ENCODE measurements around the gene CCL5.
"Not testable (repeated sequence)": the region's sequence is repeated elsewhere in the genome, so short reads cannot be mapped to it uniquely, and the experiment has no call there.

Gene CCL5

GRCh38 chr17:35898283-35899070 is 18.3 kb upstream of the CCL5 start:
- DNase-seq: peak; percentile 68

DNA sequence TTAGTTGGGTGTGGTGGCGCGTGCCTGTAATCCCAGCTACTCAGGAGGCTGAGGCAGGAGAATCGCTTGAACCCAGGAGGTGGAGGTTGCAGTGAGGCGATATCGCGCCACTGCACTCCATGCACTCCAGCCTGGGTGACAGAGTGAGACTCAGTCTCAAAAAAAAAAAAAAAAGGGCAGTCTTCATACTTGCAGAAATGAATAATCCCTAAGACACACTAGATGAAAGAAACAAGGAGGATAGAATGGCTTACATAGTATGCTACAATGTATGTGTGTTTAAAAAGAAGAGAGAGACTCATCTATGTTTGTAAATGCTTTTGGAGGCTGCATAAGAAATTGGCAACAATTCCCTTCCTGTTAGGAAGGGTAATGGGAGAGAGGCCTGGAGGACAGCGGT is 17.6 kb upstream of the CCL5 start:
- not testable (repeated sequence) for DNase-seq

- DNase-seq: no peak
Measured at GRCh38 chr17:35895636-35896587, 15.8 kb upstream of the CCL5 start.

DNA sequence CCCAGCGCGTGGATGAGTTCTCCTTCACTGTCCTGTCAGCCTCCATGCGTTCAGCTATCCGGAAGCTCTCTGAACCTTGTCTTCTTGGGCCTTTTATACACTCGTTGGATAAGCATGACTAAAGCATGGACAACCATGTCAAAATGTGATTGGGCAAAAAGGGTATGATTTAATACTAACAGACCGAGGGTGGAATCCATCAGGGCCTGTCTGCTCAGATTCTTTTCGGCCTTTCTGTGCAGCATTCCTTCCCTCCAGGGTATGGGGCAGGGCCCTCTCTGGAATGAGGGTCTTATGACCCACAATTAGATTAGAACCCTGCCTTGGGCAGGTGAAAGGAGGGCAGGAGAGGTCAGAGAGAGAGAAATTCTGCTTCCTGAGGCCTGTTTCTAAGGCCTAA is 14.0 kb upstream of the CCL5 start:
- DNase-seq: no peak

GRCh38 chr17:35893751-35894150 is 13.6 kb upstream of the CCL5 start:
- no peak for DNase-seq

- no peak for DNase-seq
Measured at GRCh38 chr17:35892091-35893035, 12.2 kb upstream of the CCL5 start.

GRCh38 chr17:35891269-35891668 is 11.1 kb upstream of the CCL5 start:
- DNase-seq: no peak

- peak; percentile 55 for DNase-seq
Measured at GRCh38 chr17:35890774-35891155, 10.6 kb upstream of the CCL5 start.

DNA sequence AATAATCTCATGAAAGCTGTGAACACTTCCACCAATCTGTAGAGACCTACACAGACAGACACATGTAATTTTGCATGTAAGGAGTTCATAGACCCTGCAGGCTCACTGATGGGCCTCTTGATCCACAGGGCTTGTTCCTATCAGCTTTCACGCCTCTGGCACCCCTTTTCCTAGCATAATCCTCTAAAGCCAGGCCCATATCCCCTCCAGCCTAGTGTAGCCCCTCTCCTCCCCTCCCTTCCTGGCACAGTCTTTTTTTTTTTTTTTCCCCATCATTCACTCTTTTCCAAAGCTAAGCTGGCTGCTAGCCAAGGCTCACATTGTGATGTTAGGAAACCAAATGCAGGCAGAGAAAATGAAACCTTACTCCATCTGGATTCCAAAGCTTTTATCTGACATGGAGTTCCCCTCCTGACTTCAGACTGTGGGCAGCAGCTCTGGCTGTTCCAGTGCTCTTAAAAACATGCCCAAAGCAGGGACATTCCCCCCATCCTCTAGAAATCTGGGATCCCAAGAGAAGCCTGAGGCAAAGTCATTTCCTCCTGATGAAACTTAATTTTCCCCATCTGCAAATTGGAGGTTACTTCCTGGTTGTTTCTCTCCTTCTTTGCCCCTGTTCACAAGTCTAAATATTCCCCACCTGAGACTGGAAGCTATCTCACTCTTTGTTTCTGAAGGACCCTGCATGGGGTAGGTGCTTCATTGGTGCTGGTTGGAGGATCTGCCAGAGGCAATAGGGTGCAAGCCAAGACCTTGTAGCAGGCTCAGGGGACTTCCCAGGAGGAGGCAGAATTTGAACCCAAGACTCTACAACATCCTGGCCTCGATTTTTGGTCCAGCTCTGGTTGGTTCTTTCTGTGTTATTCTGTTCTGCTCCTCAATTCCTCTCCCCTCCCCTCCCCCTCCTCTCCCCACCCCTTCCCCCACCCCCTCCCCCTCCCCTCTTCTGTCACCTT is 9.9 kb upstream of the CCL5 start:
- peak; percentile 83 for DNase-seq

- no peak for DNase-seq
Measured at GRCh38 chr17:35889241-35889640, 9.1 kb upstream of the CCL5 start.

- DNase-seq: no peak
Measured at GRCh38 chr17:35878361-35878760, 1.8 kb downstream of the CCL5 start.

GRCh38 chr17:35877345-35878029 is 2.7 kb downstream of the CCL5 start:
- no peak for DNase-seq

DNA sequence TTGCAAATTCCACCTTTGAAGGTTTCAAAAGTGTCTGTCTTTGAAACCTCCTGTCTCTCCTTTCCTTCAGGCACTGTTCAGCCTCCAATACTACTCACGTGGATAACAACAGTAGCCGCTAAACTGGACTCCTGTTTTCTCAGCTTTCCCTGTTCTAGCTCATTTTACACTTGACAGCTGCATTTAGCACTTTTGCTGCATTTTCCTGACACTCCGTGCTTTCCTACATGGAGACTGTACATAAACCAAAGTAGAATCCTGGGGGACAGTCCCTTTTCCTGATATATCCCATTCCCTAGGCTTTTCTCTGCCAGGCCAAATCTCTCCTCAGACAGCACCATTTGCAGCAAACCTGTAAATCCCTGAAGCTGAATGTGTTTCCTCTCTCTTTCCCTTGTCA is 3.6 kb downstream of the CCL5 start:
- no peak for DNase-seq

DNA sequence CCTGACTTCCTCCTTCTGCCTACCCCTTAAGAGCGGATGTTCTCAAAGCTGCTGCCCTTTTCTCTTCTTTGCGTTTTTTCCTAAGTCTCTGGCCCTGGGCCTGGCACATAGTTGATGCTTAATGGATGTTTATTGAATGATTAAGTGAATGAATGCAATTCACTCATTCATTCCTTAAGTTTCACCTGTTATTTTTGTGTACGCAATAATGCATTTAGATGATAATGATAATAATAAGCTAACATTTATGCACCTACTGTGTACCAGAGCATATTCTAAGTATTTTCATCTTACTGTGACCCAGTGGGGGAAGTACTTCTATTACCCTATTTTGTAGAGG is 4.4 kb downstream of the CCL5 start:
- DNase-seq: no peak

DNA sequence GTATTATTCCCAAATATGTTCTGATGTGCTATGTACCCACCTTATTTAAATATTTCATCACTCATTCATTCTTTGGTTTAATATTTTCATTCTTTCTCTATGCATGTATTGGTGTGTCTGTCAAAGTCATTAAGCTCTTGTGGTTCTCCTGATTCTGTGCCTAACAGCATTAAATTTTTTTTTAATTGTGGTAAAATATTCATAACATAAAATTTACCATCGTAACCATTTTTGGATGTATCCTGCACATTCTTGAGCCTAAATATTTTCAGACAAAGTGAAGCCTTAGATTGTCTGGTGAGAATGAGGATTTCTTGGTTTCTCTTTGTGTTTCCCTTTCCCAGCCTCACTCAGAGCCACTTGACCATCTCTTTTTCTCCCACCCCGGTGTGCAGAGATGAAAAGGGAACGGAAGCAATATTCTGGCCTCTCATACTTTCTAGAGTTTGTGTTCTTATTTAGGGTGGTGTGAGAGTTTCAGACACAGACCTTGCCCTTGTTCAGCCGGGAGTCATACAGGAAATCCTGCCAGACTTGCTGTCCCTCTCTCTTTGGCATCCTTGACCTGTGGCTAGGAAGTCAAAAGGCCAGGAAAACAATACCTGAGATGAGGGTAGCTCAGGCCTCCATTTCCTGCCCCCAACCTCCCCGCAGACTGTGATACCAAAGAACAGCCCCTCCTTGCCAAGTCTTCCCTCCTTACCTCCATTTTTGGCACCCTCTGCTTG is 4.9 kb downstream of the CCL5 start:
- DNase-seq: no peak

DNA sequence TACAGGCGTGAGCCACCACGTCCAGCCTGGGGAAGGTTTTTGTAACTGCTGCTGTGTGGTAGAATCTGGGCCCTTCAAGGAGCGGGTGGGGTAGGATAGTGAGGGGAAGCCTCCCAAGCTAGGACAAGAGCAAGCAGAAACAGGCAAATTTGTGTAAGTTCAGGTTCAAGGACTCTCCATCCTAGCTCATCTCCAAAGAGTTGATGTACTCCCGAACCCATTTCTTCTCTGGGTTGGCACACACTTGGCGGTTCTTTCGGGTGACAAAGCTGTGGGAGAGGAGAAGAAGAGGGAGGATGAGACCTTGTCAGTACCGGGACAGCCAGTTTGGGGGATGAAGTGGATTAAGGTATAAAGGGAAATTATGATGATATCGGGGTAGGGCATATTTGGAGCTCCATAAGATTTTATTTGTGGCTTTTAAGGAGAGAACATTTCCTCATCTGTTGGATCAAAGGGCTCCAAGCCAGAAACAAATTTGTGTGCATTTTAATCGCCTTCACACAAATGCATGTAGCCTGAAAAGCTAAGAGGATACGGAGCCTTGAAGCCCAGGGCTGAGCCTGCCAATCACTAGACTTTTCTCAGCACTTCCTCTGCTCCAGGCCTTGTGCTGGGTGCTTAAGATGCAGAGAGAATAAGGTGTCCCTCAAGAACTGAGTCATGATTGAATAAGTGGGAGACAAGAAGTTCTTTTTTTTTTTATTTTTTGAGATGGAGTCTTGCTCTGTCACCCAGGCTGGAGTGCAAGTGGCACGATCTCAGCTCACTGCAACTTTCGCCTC is 7.8 kb downstream of the CCL5 start:
- DNase-seq: no peak

DNA sequence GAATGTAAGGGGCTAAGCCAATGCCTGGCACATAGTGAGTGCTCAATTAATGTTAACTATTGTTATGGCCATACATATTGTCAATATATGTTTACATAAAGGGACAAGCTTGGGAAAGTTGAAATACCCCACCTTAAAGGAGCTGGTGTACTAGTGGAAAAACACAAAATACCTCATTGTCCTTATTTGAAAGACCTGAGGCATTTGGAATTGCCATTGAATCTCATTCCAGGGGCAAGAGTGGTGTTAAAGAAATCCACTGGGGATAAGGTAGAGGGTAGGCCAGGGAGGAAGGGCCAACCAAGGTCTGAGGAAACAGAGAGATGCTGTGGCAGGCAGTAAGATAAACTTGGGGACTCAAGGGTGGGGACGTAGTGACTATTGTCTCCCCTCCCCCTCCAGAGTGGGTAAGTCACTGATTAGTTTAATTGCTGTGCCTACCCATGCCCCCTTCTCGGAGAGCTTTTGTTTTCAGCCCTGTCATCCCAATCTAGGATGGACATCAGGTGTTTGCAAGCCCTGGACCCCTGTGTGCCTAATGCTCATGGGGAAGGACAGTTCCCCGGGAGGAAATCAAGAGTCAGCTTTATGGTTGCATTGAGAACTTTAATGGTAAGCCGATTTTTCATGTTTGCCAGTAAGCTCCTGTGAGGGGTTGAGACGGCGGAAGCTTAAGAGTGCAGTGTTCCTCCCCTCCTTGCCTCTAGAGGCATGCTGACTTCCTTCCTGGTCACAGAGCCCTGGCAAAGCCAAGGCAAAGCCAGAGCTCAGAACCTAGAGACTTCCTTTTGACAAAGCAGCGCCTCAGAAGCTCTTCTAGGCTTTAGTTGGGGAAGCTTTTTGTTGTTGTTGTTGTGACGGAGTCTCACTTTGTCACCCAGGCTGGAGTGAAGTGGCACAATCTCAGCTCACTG is 9.0 kb downstream of the CCL5 start:
- no peak for DNase-seq

DNA sequence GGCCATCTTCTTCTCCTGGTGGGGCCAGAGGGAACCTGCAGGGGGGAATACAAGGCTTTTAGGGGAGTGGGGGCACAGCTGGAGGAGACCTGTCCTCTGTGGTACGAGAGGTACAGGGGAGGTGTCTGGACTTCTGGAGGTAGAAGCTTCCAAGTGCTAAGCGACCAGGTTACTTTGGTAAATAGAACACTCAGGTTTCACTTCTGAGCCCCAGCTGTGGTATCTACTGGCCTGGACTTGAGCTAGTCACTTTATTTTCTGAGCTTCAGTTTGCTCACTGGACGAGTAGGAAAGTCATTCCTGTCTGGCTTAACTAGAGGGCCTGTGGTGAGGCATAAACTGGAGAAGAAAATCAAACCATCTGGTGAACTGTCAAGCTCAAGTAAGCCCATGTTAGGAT is 11.4 kb downstream of the CCL5 start, which contains the start of gene HEATR9:
HEATR9 (minus strand) TSS at position 155 of the 400 bp plus-strand sequence; CDS start at position 6, 149 bp downstream.
- no peak for DNase-seq
